ENCODE results near the gene KRTAP4-11. TPM values are rescaled to one million over a fixed set of nuclear protein-coding genes. Genes with fewer than 3 reads are reported as not detected.
"Not testable (repeated sequence)": the region's sequence is repeated elsewhere in the genome, so short reads cannot be mapped to it uniquely, and the experiment has no call there.

The KRTAP4-11 gene
- not detected for total RNA-seq

- H3K4me3 ChIP-seq; H3K27me3 ChIP-seq; DNase-seq (ENCODE audit: low spot score in 2 of 2); intact Hi-C loops (cut with DNase I); H3K4me1 ChIP-seq; H3K27ac ChIP-seq; H3K9me3 ChIP-seq; H3K36me3 ChIP-seq: not testable (repeated sequence)
Observed at GRCh38 chr17:41117846-41118386, at the start of gene KRTAP4-11. Gene KRTAP4-11, minus strand, starts transcription at chr17:41118373. Its CDS starts 58 bp downstream, at chr17:41118315.

DNA sequence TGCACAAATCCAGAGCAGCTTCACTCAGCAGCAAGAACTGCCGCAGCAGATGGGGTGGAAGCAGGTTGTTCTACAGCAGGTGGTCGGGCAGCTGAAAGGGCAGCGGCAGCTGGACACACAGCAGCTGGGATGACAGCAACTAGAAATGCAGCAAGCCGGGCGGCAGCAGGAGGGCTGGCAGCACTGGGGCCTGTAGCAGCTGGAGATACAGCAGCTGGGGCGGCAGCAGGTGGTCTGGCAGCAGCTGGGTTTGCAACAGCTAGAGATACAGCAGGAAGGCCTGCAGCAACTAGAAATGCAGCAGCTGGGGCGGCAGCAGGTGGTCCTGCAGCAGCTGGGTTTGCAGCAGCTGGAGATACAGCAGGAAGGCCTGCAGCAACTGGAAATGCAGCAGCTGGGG lies 49.4 kb upstream of the KRTAP4-11 start:
- Histone ChIP-seq H3K9me3 (no peaks in the 10 kb centered on the region), H3K4me1 (no peaks in the 10 kb centered on the region), H3K27me3 (no peaks in the 10 kb centered on the region), H3K27ac (no peak overlapping the region), H3K4me3 (no peak overlapping the region), H3K36me3 (no peaks in the 10 kb centered on the region)
- no peak for DNase-seq (ENCODE audit: low spot score in 2 of 2)
- intact Hi-C loops (cut with DNase I) = no loop called here
- TF ChIP-seq, protein P1, sequence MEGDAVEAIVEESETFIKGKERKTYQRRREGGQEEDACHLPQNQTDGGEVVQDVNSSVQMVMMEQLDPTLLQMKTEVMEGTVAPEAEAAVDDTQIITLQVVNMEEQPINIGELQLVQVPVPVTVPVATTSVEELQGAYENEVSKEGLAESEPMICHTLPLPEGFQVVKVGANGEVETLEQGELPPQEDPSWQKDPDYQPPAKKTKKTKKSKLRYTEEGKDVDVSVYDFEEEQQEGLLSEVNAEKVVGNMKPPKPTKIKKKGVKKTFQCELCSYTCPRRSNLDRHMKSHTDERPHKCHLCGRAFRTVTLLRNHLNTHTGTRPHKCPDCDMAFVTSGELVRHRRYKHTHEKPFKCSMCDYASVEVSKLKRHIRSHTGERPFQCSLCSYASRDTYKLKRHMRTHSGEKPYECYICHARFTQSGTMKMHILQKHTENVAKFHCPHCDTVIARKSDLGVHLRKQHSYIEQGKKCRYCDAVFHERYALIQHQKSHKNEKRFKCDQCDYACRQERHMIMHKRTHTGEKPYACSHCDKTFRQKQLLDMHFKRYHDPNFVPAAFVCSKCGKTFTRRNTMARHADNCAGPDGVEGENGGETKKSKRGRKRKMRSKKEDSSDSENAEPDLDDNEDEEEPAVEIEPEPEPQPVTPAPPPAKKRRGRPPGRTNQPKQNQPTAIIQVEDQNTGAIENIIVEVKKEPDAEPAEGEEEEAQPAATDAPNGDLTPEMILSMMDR (IDR thresholded peaks at IDR 0.05) = no peak

GRCh38 chr17:41163828-41164227 lies 45.7 kb upstream of the KRTAP4-11 start:
- Histone ChIP-seq H3K4me3 (no peak overlapping the region), H3K27me3 (no peaks in the 10 kb centered on the region), H3K27ac (no peak overlapping the region), H3K4me1 (no peaks in the 10 kb centered on the region), H3K36me3 (no peaks in the 10 kb centered on the region), H3K9me3 (no peaks in the 10 kb centered on the region)
- TF ChIP-seq, protein P1 (IDR thresholded peaks at IDR 0.05) = no peak
- no peak for DNase-seq (ENCODE audit: low spot score in 2 of 2)
- intact Hi-C loops (cut with DNase I) = no loop called here

GRCh38 chr17:41160648-41161047 lies 42.5 kb upstream of the KRTAP4-11 start, which contains the start of gene KRTAP4-4:
Gene KRTAP4-4, minus strand, starts transcription at chr17:41160748. Its CDS starts 57 bp downstream, at chr17:41160691.
- Histone ChIP-seq H3K27me3 (no peaks in the 10 kb centered on the region), H3K27ac (no peak within 1 kb of the TSS), H3K36me3 (no peaks in the 10 kb centered on the region), H3K4me1 (no peaks in the 10 kb centered on the region), H3K9me3 (no peaks in the 10 kb centered on the region), H3K4me3 (no peak within 1 kb of the TSS)
- DNase-seq (ENCODE audit: low spot score in 2 of 2) = no peak
- TF ChIP-seq, protein P1 (IDR thresholded peaks at IDR 0.05) = no peak
- intact Hi-C loops (cut with DNase I) = no loop called here

- H3K27ac ChIP-seq; H3K27me3 ChIP-seq; H3K36me3 ChIP-seq; H3K4me1 ChIP-seq; intact Hi-C loops (cut with DNase I); H3K9me3 ChIP-seq; H3K4me3 ChIP-seq; DNase-seq (ENCODE audit: low spot score in 2 of 2): not testable (repeated sequence)
Observed at GRCh38 chr17:41160190-41160589, 42.0 kb upstream of the KRTAP4-11 start.

- intact Hi-C loops (cut with DNase I) = no loop called here
- TF ChIP-seq, protein P1 (IDR thresholded peaks at IDR 0.05) = no peak
- H3K4me1 ChIP-seq = no peaks in the 10 kb centered on the region
- no peak for DNase-seq (ENCODE audit: low spot score in 2 of 2)
- no peak overlapping the region for H3K27ac ChIP-seq
- no peaks in the 10 kb centered on the region for H3K36me3 ChIP-seq
- no peak overlapping the region for H3K4me3 ChIP-seq
- H3K9me3 ChIP-seq = no peaks in the 10 kb centered on the region
- no peaks in the 10 kb centered on the region for H3K27me3 ChIP-seq
Observed at GRCh38 chr17:41153856-41154255, 35.7 kb upstream of the KRTAP4-11 start.

- Histone ChIP-seq H3K9me3 (no peaks in the 10 kb centered on the region), H3K4me3 (no peak overlapping the region), H3K27ac (no peak overlapping the region), H3K27me3 (no peaks in the 10 kb centered on the region), H3K4me1 (no peaks in the 10 kb centered on the region), H3K36me3 (no peaks in the 10 kb centered on the region)
- intact Hi-C loops (cut with DNase I) = no loop called here
- no peak for DNase-seq (ENCODE audit: low spot score in 2 of 2)
- TF ChIP-seq, protein P1 (IDR thresholded peaks at IDR 0.05) = no peak
Observed at GRCh38 chr17:41151525-41151924, 33.4 kb upstream of the KRTAP4-11 start.
